GM21786 (cell line): ENCODE data around the gene SLC6A19.

Source experiments
- ATAC-seq: cut with Tn5 transposase; IDR thresholded peaks from one replicate; pipeline ENCODE4 v1.9.1; 2021; ENCODE audit not compliant: unreplicated experiment

The SLC6A19 gene

DNA sequence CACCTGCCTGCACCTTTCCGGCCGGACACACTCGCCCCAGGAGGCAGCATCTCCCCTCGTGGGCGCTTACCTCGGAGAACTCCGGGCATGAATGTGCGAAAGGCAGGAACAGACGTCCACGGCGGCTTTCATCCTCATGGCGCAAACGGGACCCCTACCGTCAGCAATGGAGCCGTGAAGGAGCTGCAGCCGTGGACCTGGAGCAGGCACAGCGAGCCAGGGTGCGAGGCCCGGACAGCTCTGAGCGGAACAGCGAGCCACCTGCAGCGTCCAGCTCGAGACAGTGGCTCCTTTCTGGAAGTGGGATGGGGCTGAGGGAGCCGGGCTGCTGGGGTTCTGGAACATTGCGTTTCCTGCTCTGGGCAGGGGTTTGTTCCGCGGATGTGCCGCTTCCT is 7.8 kb upstream of the SLC6A19 start:
- ATAC-seq = no peak

- no peak for ATAC-seq
These were observed 7.0 kb upstream of the SLC6A19 start for GRCh38 chr5:1194378-1194777.

- ATAC-seq = no peak
These were observed 6.0 kb upstream of the SLC6A19 start for GRCh38 chr5:1195439-1195838.

GRCh38 chr5:1195916-1196315 is 5.5 kb upstream of the SLC6A19 start:
- ATAC-seq = no peak

- ATAC-seq = no peak
These were observed 4.8 kb upstream of the SLC6A19 start for GRCh38 chr5:1196562-1196961.

- no peak for ATAC-seq
These were observed 3.3 kb upstream of the SLC6A19 start for GRCh38 chr5:1197876-1198666.

DNA sequence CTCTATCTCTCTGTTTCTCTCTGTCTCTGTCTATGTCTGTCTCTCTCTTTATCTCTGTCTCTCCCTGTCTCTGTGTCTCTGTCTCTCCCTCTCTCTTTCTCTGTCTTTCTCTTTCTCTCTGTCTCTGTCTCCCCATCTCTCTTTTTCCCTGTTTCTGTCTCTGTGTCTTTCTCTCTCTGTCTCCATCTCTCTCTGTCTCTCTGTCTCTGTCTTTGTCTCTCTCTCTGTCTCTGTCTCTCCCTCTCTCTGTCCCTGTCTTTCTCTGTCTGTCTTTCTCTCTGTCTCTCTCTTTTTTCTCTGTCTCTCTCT is 2.1 kb upstream of the SLC6A19 start:
- ATAC-seq = no peak

- ATAC-seq = no peak
These were observed 1.5 kb upstream of the SLC6A19 start for GRCh38 chr5:1199649-1200494.

DNA sequence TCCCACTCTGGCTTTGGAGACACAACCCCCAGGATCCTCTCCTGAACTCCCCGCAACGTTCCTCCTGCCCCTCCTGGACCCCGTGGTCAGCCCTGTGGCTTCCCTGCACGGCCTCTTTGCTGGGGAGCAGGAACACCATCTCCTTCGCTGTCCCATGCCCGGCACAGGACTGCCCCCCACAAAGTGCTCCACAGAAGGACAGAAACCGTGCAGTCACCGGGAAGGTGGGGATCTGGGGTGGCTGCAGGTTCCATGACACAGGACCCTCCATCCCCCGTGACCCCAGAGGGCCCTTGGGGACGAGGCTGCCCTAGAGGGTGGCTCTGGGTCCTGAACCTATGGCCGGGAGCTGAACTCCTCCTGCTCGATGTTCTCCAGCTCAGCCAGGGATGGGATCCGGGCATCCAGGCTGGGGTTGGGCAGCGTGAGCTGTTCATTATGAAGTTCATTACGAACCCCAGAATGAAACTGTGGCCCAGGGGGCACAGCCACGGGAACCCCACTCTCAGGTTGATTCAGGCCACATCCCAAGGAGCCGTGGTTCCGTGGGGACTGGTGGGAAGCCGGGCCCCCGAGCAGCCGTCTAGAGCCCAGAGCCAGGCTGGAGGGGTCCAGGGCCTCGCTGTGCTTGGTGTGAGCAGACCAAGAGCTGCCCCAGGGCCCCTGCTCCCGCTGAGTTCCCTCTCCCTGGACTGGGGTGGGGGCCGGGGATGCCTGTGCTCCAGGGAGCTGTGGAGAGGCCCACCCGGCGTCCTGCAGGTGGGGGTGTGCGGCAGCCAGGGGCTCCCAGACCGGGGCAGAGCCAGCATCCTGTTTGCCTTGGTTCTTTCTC is 684 bp upstream of the SLC6A19 start:
- no peak for ATAC-seq

DNA sequence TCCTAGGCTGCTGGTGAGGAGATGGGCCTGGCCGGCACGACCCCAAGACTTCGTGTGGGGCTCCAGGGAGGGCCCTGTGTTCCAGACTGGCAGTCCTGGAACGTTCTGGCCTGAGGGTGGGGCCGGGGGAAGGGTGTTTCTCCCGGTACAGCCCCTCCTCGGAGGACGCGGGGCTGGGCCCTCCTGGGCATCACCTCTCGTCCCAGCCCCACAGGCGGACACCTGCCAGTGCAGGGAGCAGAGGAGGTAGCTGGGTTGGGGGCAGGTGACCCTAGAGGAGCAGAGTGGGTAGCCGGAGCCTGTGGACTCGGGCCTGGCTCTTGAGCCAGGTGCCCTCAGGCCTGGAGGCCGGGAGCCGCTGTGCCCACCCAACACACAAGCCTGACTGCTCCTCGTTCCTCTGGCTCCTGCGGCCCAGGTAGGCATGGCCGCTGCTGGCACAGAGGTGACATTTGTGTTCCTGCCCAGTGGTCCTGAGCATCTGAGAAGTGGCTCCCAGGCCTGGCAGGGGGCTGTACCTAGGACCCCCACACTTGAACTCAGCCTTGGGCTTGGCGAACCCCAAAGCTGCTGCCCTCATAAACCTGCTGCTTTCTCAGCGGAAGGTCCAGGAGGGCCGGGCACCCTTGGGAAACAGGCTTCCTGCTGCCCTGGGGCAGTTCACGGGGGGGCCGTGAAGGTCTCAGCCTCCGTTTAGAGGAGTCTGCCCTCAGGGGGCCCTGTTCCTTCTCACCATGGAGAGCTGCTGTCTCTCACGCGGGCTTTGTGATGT is 817 bp downstream of the SLC6A19 start:
- no peak for ATAC-seq

DNA sequence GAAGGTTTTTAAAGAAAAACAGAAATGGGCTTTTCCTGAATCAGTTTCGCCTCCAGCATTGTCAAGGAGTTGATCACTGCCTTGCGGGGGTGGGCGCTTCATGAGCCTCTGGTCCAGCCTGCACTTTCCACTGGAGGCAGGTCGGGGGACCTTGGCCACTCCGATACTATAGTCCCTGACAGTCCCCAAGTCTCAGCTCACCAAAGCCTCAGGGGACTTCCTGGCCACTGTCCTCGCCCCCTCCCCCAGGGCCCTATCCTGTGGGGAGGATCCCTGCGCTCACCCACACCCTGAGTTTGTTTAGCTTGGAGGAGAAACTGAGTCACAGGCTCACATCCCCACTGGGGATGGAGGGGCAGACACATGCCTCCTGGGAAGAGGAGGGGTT is 1.4 kb downstream of the SLC6A19 start:
- ATAC-seq = no peak

DNA sequence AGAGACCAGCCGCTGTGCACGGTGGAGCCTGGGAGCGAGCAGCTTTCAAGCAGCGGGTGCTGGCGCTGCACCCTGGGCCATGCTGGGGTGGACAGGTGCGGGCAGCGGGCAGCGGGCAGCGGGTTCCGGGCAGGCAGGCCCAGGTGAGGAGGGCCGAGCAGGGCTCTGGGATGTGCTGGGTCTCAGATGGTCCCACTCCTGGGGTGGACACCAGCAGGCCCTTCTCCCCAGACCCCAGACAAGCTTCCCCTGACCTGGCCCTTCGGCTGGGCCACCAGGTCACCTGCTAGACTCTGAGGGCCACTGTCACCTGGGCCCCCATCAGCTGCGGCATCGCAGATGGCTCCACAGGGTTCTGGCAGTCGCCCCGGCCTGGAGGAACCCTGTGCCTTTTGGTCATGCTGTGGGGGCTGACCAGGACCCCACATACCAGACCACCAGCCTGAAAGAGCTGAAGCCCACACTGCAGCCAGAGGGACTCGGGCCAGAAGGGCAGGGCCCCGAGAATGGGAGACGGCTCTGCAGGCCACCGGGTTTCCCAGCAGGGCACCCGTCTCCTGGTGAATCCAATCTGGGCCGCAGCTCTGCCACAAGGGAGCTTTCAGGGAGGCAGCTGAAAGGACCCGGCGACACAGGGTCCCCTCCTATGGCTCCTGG is 2.0 kb downstream of the SLC6A19 start:
- ATAC-seq = no peak

DNA sequence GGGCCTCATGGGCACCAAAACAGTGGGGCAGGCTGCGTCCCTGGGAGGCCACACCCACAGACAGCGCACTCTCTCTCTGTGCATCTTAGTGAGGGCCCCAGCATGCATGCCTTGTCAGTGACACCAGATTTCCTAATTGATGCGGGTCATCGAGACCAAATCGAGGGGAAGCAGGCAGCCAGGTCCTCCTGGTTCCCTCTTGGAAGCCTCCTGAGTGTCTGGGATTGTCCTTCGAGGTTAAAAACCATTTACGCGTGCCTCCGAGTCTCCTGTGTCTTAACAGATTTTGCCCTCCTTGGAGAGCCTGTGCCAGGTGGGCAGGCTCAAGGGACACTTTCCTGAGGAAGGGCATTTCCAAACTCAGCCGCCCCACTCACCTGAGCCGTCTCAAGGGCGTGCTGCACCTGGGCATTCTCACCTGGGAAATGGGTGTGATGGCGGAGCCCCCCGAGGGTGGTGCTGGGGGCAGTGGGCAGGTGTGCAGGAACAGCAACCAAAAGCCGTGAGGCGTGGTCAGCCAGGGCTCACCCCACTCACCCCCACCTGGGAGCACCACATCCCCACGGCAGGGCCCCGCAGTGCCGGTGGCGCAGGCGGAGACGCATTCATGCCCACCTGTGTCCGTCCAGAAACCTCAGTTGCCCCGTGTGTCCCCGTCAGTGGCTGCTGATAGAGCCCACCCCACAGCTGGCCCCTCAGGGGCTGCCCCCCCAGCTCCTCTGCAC is 2.7 kb downstream of the SLC6A19 start:
- ATAC-seq = no peak

DNA sequence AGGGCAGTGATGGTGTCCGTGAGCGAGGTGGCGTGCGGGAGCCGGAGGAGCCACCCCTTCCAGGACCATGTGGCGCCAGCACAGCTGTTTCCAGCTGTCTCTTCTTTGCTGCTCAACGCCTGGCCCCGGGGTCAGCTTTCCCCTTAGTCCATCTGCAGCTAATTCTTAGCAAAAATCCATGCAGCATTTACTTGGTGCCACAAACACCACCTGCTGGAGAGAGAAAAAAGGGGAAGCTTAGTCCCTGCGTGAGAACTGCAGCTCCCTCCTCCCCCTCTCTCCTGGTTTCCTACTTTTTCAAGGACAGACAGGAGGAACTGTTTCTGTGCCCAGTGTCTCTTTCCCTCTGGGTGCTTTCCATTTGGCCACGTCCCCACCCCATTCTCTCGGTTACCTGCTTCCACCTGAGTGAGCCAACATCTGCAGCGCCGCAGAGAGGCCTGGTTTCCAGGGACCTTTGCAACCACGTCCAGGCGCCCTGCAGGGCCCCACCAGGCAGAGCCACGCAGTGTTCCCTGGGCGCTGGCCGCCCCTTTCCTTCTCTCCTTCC is 3.4 kb downstream of the SLC6A19 start:
- no peak for ATAC-seq

- ATAC-seq = no peak
These were observed 4.1 kb downstream of the SLC6A19 start for GRCh38 chr5:1205255-1206180.

DNA sequence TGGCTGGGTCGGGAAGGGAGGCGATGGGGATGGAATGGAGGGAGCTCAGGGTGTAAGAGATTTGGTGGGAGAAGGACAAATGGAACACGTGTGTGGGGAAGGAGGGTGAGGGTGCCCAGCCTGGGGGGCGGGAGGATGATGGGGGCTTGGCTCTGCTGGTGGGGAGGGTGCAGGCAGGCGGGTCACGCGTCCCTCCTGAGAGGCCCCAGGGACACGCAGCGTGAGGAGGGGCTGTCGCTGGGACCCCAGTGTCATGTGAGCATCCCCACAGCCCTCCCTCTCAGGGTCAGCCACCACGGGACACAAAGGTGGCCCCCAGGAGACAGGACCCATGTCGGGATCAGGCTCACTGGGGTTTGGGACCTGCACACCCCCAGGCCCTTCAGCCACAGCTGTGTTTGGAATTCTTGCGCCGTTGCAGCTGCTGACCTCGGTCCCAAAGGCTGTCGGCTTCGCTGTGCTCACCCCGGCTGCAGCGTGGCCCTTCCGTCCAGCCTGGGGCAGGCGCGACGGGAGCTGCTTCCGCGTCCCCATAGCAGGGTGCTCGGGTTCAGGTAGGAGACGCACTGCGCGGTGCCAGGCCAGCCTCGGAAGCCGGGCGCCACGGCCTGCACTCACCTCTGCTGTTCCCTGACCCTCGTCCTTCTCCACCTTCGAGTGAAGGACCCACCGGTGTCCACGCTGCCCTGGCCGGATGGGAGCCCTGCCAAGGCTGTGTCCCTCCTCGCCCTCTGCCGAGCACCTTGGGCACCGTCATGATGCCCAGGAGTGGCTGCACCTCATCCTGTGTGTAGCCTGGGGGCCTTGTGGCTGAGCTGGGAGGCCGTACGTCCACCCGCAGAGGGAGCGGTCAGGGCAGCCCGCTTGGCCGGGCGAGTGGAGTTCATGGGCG is 5.4 kb downstream of the SLC6A19 start:
- no peak for ATAC-seq

GRCh38 chr5:1207555-1207954 is 6.2 kb downstream of the SLC6A19 start:
- ATAC-seq = no peak
